Measurements from ENCODE around the gene MITF. TPM values are rescaled to one million over a fixed set of nuclear protein-coding genes. Genes with fewer than 3 reads are reported as not detected.

Gene MITF
- total RNA-seq, 2 donors from 2014 or later, result 9.3 to 12.2 TPM

DNA sequence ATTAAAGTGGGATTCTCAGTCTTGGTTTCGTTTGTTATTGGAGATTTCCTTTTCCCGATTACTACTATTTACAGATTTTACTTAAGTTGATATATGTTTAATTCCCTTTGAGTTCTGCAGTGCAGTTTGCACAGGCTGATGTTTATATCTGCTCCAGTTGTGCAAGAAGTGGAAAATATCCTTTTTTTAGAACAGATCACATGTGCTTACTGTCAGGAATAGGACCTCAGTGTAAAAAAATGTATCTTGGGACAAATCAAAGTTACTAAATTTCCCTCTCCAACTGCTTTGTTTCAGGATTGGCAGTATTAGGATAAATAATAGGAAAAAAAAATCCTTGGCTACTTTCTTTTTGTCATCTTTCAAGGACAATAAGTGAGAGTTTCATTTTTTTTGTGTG lies 6.9 kb downstream of the MITF start:
- Histone ChIP-seq H3K36me3 (replicated peaks in 1 of 2; ENCODE audit: insufficient read depth in 1 of 2, low read depth in 2 of 2) (no peaks in the 10 kb centered on the region), H3K27me3 (no peaks in the 10 kb centered on the region), H3K4me1 (peaks cover 7% of the 10 kb centered on the region), H3K9me3 (no peaks in the 10 kb centered on the region), H3K27ac (no peak overlapping the region), H3K4me3 (no peak overlapping the region)
- intact Hi-C loops (cut with DNase I), result no loop called here
- no peak for DNase-seq
- 39 to 50% methylated on average over 2 of the region's 2 CpGs for WGBS, 2 donors
- ATAC-seq, result no peak
- TF ChIP-seq POLR2A (IDR thresholded peaks at IDR 0.05), result no peak
- no peak for TF ChIP-seq CTCF (IDR thresholded peaks at IDR 0.05)

GRCh38 chr3:69747511-69748258 lies 8.4 kb downstream of the MITF start:
- H3K4me3 ChIP-seq, result no peak overlapping the region

GRCh38 chr3:69748503-69748902 lies 9.2 kb downstream of the MITF start:
- H3K4me1 ChIP-seq, result peaks cover 6% of the 10 kb centered on the region
- WGBS, 2 donors, result 63 to 77% methylated on average over 2 of the region's 2 CpGs
- no peak for TF ChIP-seq CTCF (IDR thresholded peaks at IDR 0.05)
- TF ChIP-seq POLR2A (IDR thresholded peaks at IDR 0.05), result no peak
- H3K36me3 ChIP-seq (replicated peaks in 1 of 2; ENCODE audit: insufficient read depth in 1 of 2, low read depth in 2 of 2), result no peaks in the 10 kb centered on the region
- H3K9me3 ChIP-seq, result no peaks in the 10 kb centered on the region
- H3K27me3 ChIP-seq, result no peaks in the 10 kb centered on the region
- H3K4me3 ChIP-seq, result no peak overlapping the region
- no peak overlapping the region for H3K27ac ChIP-seq
- no peak for ATAC-seq
- DNase-seq, result no peak
- intact Hi-C loops (cut with DNase I), result no loop called here

More at GRCh38 chr3:69747511-69748258, 8.4 kb downstream of the MITF start:
- H3K9me3 ChIP-seq, result no peaks in the 10 kb centered on the region
- H3K4me1 ChIP-seq, result peaks cover 6% of the 10 kb centered on the region
- ATAC-seq (no peak), DNase-seq (no peak)
- no peaks in the 10 kb centered on the region for H3K27me3 ChIP-seq
- H3K27ac ChIP-seq, result no peak overlapping the region
- intact Hi-C loops (cut with DNase I), result no loop called here
- 54 to 76% methylated on average over 2 of the region's 2 CpGs for WGBS, 2 donors
- TF ChIP-seq POLR2A (IDR thresholded peaks at IDR 0.05) (no peak), CTCF (IDR thresholded peaks at IDR 0.05) (no peak)
- H3K36me3 ChIP-seq (replicated peaks in 1 of 2; ENCODE audit: insufficient read depth in 1 of 2, low read depth in 2 of 2), result no peaks in the 10 kb centered on the region

DNA sequence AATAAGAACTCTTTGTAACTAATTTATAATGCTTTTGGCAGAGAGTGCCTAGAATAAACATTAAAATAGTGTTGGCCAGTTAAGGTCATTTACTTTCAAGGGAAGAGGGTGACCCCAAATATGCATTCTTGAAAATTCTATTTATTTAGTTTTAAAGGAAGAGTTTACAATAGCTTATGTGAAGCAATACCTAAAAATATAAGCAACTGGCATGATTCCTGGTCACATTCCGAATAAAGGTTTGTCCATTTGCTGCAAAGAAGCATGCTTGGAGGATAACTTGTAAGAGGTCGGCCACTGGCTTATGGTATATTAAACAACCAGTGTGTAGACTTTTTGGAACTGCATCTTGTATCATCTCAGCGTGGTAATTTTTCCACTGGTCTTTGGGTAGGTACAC lies 10.2 kb downstream of the MITF start:
- H3K27me3 ChIP-seq, result no peaks in the 10 kb centered on the region
- no peak for TF ChIP-seq POLR2A (IDR thresholded peaks at IDR 0.05)
- TF ChIP-seq CTCF (IDR thresholded peaks at IDR 0.05), result no peak
- H3K4me3 ChIP-seq, result no peak overlapping the region
- ATAC-seq (no peak), DNase-seq (no peak)
- peaks cover 6% of the 10 kb centered on the region for H3K4me1 ChIP-seq
- H3K9me3 ChIP-seq, result no peaks in the 10 kb centered on the region
- H3K36me3 ChIP-seq (replicated peaks in 1 of 2; ENCODE audit: insufficient read depth in 1 of 2, low read depth in 2 of 2), result no peaks in the 10 kb centered on the region
- 77 to 83% methylated on average over 3 of the region's 3 CpGs for WGBS, 2 donors
- intact Hi-C loops (cut with DNase I), result no loop called here
- H3K27ac ChIP-seq, result no peak overlapping the region

GRCh38 chr3:69750549-69750948 lies 11.3 kb downstream of the MITF start:
- TF ChIP-seq POLR2A (IDR thresholded peaks at IDR 0.05), result no peak
- no peak for TF ChIP-seq CTCF (IDR thresholded peaks at IDR 0.05)
- H3K27me3 ChIP-seq, result no peaks in the 10 kb centered on the region
- H3K9me3 ChIP-seq, result no peaks in the 10 kb centered on the region
- H3K4me3 ChIP-seq, result no peak overlapping the region
- no peak overlapping the region for H3K27ac ChIP-seq
- H3K36me3 ChIP-seq (replicated peaks in 1 of 2; ENCODE audit: insufficient read depth in 1 of 2, low read depth in 2 of 2), result no peaks in the 10 kb centered on the region
- DNase-seq (no peak), ATAC-seq (no peak)
- peaks cover 8% of the 10 kb centered on the region for H3K4me1 ChIP-seq
- WGBS, 2 donors, result 85 to 86% methylated on average over 2 of the region's 2 CpGs
- intact Hi-C loops (cut with DNase I), result no loop called here
